ENCODE measurements around the gene PTPRM. TPM values are rescaled to one million over a fixed set of nuclear protein-coding genes. Genes with fewer than 3 reads are reported as not detected.

PTPRM gene
- total RNA-seq, 1 experiment from 2014 or later: 1.6 TPM

DNA sequence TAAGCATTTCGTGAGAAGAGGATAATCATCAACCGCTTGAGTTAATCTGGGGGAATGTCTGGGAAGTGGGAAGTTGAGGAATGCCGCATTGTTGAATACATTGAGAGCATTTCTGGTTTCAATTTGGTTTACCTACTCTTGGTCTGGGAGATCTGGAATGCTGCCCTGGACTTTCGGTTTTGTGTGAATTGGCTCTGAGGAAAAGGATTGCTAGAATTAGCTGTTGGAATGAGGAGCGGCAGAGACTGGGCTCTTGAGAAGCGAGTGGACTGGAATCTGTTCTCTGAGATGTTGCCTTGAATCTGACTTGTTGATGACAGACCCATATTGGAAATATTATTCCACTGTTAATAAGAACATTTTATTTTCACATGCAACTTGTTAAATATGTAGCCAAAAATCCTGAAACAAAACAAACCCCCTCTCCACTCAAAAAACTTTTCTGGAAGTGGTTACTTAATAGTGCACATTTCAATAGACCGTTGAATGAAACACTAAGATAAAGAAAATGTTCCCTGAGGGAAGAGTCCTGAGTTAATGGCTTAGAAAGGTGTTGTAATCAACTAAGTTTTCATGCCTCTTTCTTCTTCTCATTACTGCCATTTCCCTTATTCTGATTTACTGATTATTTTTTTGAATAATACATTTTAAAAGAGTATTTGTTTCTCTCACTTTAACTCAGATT is 50.8 kb downstream of the PTPRM start:
- intact Hi-C loops (cut with micrococcal nuclease; ENCODE audit: unreplicated experiment) (no loop called here), in situ Hi-C loops (cut with HindIII; ENCODE audit: low pct_unique_long_range_greater_than_20kb, low sequenced_read_pairs) (no loop called here)
- Histone ChIP-seq H3K9me3 (ENCODE audit: control insufficient read depth, insufficient read depth, low read depth, low read length) (no peaks in the 10 kb centered on the region), H3K4me3 (ENCODE audit: low read depth in 2 of 2, low read length in 2 of 2) (no peak overlapping the region), H3K27ac (ENCODE audit: low read length) (no peak overlapping the region), H3K27me3 (ENCODE audit: control insufficient read depth, insufficient read depth, low read length) (no peaks in the 10 kb centered on the region), H3K36me3 (ENCODE audit: control insufficient read depth, insufficient read depth, low read length) (no peaks in the 10 kb centered on the region), H3K4me1 (ENCODE audit: control insufficient read depth, insufficient read depth, low read length) (no peaks in the 10 kb centered on the region)
- ATAC-seq: no peak
- BruUV-seq (replicated peaks): no TSS peak
- DNase-seq (ENCODE audit: low read depth, low spot score): no peak
- ChIA-PET CTCF (no interaction called here), POLR2A (no interaction called here)
- TF ChIP-seq TCF7L2 (IDR thresholded peaks at IDR 0.05; ENCODE audit: low read depth, low read length) (no peak), SIN3A (IDR thresholded peaks at IDR 0.05; ENCODE audit: borderline replicate concordance, insufficient read depth, low read depth, low read length) (no peak), POLR2AphosphoS5 (IDR thresholded peaks at IDR 0.05; ENCODE audit: low read depth, low read length) (no peak)
- TF ChIP-seq, protein P1, sequence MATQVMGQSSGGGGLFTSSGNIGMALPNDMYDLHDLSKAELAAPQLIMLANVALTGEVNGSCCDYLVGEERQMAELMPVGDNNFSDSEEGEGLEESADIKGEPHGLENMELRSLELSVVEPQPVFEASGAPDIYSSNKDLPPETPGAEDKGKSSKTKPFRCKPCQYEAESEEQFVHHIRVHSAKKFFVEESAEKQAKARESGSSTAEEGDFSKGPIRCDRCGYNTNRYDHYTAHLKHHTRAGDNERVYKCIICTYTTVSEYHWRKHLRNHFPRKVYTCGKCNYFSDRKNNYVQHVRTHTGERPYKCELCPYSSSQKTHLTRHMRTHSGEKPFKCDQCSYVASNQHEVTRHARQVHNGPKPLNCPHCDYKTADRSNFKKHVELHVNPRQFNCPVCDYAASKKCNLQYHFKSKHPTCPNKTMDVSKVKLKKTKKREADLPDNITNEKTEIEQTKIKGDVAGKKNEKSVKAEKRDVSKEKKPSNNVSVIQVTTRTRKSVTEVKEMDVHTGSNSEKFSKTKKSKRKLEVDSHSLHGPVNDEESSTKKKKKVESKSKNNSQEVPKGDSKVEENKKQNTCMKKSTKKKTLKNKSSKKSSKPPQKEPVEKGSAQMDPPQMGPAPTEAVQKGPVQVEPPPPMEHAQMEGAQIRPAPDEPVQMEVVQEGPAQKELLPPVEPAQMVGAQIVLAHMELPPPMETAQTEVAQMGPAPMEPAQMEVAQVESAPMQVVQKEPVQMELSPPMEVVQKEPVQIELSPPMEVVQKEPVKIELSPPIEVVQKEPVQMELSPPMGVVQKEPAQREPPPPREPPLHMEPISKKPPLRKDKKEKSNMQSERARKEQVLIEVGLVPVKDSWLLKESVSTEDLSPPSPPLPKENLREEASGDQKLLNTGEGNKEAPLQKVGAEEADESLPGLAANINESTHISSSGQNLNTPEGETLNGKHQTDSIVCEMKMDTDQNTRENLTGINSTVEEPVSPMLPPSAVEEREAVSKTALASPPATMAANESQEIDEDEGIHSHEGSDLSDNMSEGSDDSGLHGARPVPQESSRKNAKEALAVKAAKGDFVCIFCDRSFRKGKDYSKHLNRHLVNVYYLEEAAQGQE (IDR thresholded peaks at IDR 0.05; ENCODE audit: insufficient read depth in 1 of 2, low read depth in 2 of 2, low read length in 1 of 2): no peak
- TF ChIP-seq, protein P2, sequence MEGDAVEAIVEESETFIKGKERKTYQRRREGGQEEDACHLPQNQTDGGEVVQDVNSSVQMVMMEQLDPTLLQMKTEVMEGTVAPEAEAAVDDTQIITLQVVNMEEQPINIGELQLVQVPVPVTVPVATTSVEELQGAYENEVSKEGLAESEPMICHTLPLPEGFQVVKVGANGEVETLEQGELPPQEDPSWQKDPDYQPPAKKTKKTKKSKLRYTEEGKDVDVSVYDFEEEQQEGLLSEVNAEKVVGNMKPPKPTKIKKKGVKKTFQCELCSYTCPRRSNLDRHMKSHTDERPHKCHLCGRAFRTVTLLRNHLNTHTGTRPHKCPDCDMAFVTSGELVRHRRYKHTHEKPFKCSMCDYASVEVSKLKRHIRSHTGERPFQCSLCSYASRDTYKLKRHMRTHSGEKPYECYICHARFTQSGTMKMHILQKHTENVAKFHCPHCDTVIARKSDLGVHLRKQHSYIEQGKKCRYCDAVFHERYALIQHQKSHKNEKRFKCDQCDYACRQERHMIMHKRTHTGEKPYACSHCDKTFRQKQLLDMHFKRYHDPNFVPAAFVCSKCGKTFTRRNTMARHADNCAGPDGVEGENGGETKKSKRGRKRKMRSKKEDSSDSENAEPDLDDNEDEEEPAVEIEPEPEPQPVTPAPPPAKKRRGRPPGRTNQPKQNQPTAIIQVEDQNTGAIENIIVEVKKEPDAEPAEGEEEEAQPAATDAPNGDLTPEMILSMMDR (IDR thresholded peaks at IDR 0.05): no peak

DNA sequence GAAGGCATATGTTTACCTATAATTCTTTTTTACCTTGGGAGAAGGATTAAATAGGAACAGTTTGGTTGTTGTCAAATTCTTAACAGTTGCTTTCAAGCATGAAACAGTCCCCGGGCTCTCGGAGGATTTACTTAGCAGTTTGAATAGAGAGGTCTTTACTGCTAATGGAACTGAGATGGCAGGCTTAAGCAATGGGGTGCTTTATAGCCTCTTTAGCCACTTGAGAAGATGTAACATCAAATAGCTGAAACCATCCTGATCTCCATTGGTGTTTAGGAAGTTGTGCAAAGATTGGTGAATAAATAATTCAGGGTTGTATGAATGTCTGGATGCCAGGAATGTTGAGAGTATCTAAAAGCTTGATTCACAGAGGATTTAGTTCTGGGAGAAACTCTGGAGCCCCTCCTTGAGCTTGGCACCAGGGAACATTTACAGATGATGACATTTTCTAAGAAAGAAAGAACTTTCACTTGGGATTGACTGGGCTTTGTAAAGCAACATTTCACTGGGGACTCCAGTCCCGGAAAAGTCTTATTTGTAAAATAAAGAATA is 51.9 kb downstream of the PTPRM start:
- TF ChIP-seq, protein P1 (IDR thresholded peaks at IDR 0.05; ENCODE audit: insufficient read depth in 1 of 2, low read depth in 2 of 2, low read length in 1 of 2): no peak
- no peak for TF ChIP-seq TCF7L2 (IDR thresholded peaks at IDR 0.05; ENCODE audit: low read depth, low read length)
- no peak for TF ChIP-seq POLR2AphosphoS5 (IDR thresholded peaks at IDR 0.05; ENCODE audit: low read depth, low read length)
- TF ChIP-seq, protein P2 (IDR thresholded peaks at IDR 0.05): no peak
- TF ChIP-seq SIN3A (IDR thresholded peaks at IDR 0.05; ENCODE audit: borderline replicate concordance, insufficient read depth, low read depth, low read length): no peak
- ChIA-PET CTCF (no interaction called here), POLR2A (no interaction called here)
- intact Hi-C loops (cut with micrococcal nuclease; ENCODE audit: unreplicated experiment): no loop called here
- Histone ChIP-seq H3K36me3 (ENCODE audit: control insufficient read depth, insufficient read depth, low read length) (no peaks in the 10 kb centered on the region), H3K4me1 (ENCODE audit: control insufficient read depth, insufficient read depth, low read length) (no peaks in the 10 kb centered on the region), H3K27ac (ENCODE audit: low read length) (no peak overlapping the region), H3K27me3 (ENCODE audit: control insufficient read depth, insufficient read depth, low read length) (no peaks in the 10 kb centered on the region), H3K4me3 (ENCODE audit: low read depth in 2 of 2, low read length in 2 of 2) (no peak overlapping the region), H3K9me3 (ENCODE audit: control insufficient read depth, insufficient read depth, low read depth, low read length) (no peaks in the 10 kb centered on the region)
- DNase-seq (ENCODE audit: low read depth, low spot score): no peak
- no TSS peak for BruUV-seq (replicated peaks)
- ATAC-seq: no peak
- in situ Hi-C loops (cut with HindIII; ENCODE audit: low pct_unique_long_range_greater_than_20kb, low sequenced_read_pairs): no loop called here

Measured in Panc1 (cell line).